GM19452 (cell line): ENCODE data around the gene CDK3.
"Not testable (repeated sequence)": the region's sequence is repeated elsewhere in the genome, so short reads cannot be mapped to it uniquely, and the experiment has no call there.

Source experiments
- ATAC-seq: cut with Tn5 transposase; IDR thresholded peaks from one replicate; pipeline ENCODE4 v1.9.1; 2021; ENCODE audit not compliant: unreplicated experiment

Gene CDK3

GRCh38 chr17:76000755-76001521, at the start of gene CDK3:
Gene CDK3 (plus strand): TSS chr17:76000855. CDS start chr17:76001426, 571 bp downstream.
- ATAC-seq = no peak

GRCh38 chr17:75950855-75951554, 49.6 kb upstream of the CDK3 start:
- no peak for ATAC-seq

GRCh38 chr17:75959051-75959838, 41.4 kb upstream of the CDK3 start:
- no peak for ATAC-seq

- no peak for ATAC-seq
These were observed 40.7 kb upstream of the CDK3 start for GRCh38 chr17:75959839-75960511.

GRCh38 chr17:75965468-75965867, 35.2 kb upstream of the CDK3 start:
- no peak for ATAC-seq

GRCh38 chr17:75969044-75969443, 31.6 kb upstream of the CDK3 start:
- ATAC-seq = not testable (repeated sequence)

- no peak for ATAC-seq
These were observed 30.6 kb upstream of the CDK3 start for GRCh38 chr17:75970011-75970523.

GRCh38 chr17:75970626-75971025, 30.0 kb upstream of the CDK3 start:
- no peak for ATAC-seq

GRCh38 chr17:75975187-75975586, 25.5 kb upstream of the CDK3 start:
- ATAC-seq = not testable (repeated sequence)

GRCh38 chr17:75975757-75976174, 24.9 kb upstream of the CDK3 start:
- no peak for ATAC-seq

GRCh38 chr17:75976175-75976848, 24.3 kb upstream of the CDK3 start:
- no peak for ATAC-seq

- peak; percentile 88 for ATAC-seq
These were observed 21.5 kb upstream of the CDK3 start, which contains the start of the genes ACOX1 and TEN1 for GRCh38 chr17:75978938-75979704. Gene ACOX1 (minus strand): TSS chr17:75979166. CDS start chr17:75979073, 93 bp downstream. Gene TEN1 (plus strand): TSS chr17:75979240. CDS start chr17:75986193, 6,953 bp downstream.

GRCh38 chr17:75979705-75980187, 20.9 kb upstream of the CDK3 start:
- peak; percentile 9 for ATAC-seq

GRCh38 chr17:75980188-75981018, 20.3 kb upstream of the CDK3 start:
- no peak for ATAC-seq

- ATAC-seq = no peak
These were observed 19.5 kb upstream of the CDK3 start for GRCh38 chr17:75981019-75981615.

- no peak for ATAC-seq
These were observed 17.0 kb upstream of the CDK3 start for GRCh38 chr17:75983501-75984181.

- no peak for ATAC-seq
These were observed 14.7 kb upstream of the CDK3 start for GRCh38 chr17:75985986-75986385.
